ENCODE measurements around the gene QSOX2.

GRCh38 chr9:136284311-136284710 lies 38.7 kb upstream of the QSOX2 start:
- TF ChIP-seq GATA2 (IDR thresholded peaks at IDR 0.05; ENCODE audit: low read depth, low read length) (no peak), GATA3 (IDR thresholded peaks at IDR 0.05; ENCODE audit: low read depth, low read length) (no peak)
